OCI-LY1 (cell line): Measurements from ENCODE around the gene YIF1B.
"Not testable (repeated sequence)": the region's sequence is repeated elsewhere in the genome, so short reads cannot be mapped to it uniquely, and the experiment has no call there.

Experiments used
- H2AFZ ChIP-seq: fragments of 200-600 bp; sonication (generic), shearing (Covaris generic); 2 replicates; pipeline ENCODE4 v1.6.0; 2014; ENCODE audit warnings: antibody characterized with exemption, mild to moderate bottlenecking, low read length
- H3F3A ChIP-seq: fragments of 200-600 bp; sonication (generic), shearing (Covaris generic); 2 replicates; pipeline ENCODE4 v1.6.0; 2014; ENCODE audit warnings: mild to moderate bottlenecking, antibody characterized with exemption, low read length, moderate library complexity; ENCODE audit not compliant: insufficient read depth
- H3K27ac ChIP-seq: fragments of 200-600 bp; sonication (generic); 2 replicates; pipeline ENCODE4 v1.5.1; 2014; ENCODE audit warnings: low read length, mixed run types, mild to moderate bottlenecking, low read depth; ENCODE audit not compliant: poor library complexity, severe bottlenecking
- H3K27me3 ChIP-seq: fragments of 200-600 bp; sonication (generic); 2 replicates; pipeline ENCODE4 v1.6.0; 2014; ENCODE audit warnings: antibody characterized with exemption, mild to moderate bottlenecking, low read length, moderate library complexity; ENCODE audit not compliant: insufficient read depth
- H3K36me3 ChIP-seq: fragments of 200-600 bp; sonication (generic); 2 replicates; pipeline ENCODE4 v1.6.1; 2014; ENCODE audit warnings: mild to moderate bottlenecking, antibody characterized with exemption, low read length, moderate library complexity, mixed read lengths; ENCODE audit not compliant: insufficient read depth
- H3K4me1 ChIP-seq: fragments of 200-600 bp; sonication (generic); 2 replicates; pipeline ENCODE4 v1.5.1; 2014; ENCODE audit warnings: mild to moderate bottlenecking, low read length, moderate library complexity; ENCODE audit not compliant: insufficient read depth, severe bottlenecking
- H3K4me2 ChIP-seq: fragments of 200-600 bp; sonication (generic), shearing (Covaris generic); 2 replicates; pipeline ENCODE4 v1.6.1; 2014; ENCODE audit warnings: low read length
- H3K4me3 ChIP-seq: fragments of 200-600 bp; sonication (generic); 2 replicates; pipeline ENCODE4 v1.5.1; 2014; ENCODE audit warnings: low read length, low read depth, mild to moderate bottlenecking, mixed read lengths; ENCODE audit not compliant: poor library complexity, severe bottlenecking
- H3K79me2 ChIP-seq: fragments of 200-600 bp; shearing (Covaris generic); 2 replicates; pipeline ENCODE4 v1.6.1; 2016; ENCODE audit warnings: mixed run types, low read length, mixed read lengths; ENCODE audit not compliant: insufficient read depth
- H3K9ac ChIP-seq: fragments of 200-600 bp; sonication (generic), shearing (Covaris generic); 2 replicates; pipeline ENCODE4 v1.6.1; 2014; ENCODE audit warnings: mild to moderate bottlenecking, low read length, mixed read lengths
- H3K9me2 ChIP-seq: fragments of 200-600 bp; sonication (generic), shearing (Covaris generic); 2 replicates; pipeline ENCODE4 v1.6.1; 2014; ENCODE audit warnings: low read depth, mild to moderate bottlenecking, low read length, mixed read lengths
- H3K9me3 ChIP-seq: fragments of 200-600 bp; shearing (Covaris generic); 2 replicates; pipeline ENCODE4 v1.6.1; 2014; ENCODE audit warnings: low read length, mixed read lengths
- H4K20me1 ChIP-seq: fragments of 200-600 bp; sonication (generic), shearing (Covaris generic); 2 replicates; pipeline ENCODE4 v1.6.0; 2016; ENCODE audit warnings: mild to moderate bottlenecking, low read length; ENCODE audit not compliant: insufficient read depth
- CTCF ChIP-seq: fragments of 200-600 bp; sonication (generic), shearing (Covaris generic); IDR thresholded peaks from 2 replicates; pipeline ENCODE4 v1.5.1; 2017; ENCODE audit warnings: mild to moderate bottlenecking, antibody characterized with exemption, low read length, moderate library complexity, mixed read lengths
- EZH2 ChIP-seq: fragments of 200-600 bp; sonication (generic), shearing (Covaris generic); IDR thresholded peaks from 2 replicates; pipeline ENCODE4 v1.8.0; 2017; ENCODE audit warnings: borderline replicate concordance, mixed run types, mild to moderate bottlenecking, antibody characterized with exemption, low read length, moderate library complexity, mixed read lengths

YIF1B gene

GRCh38 chr19:38315657-38316476, at the start of gene YIF1B:
YIF1B (minus strand) TSS chr19:38315947; CDS start chr19:38315917, 30 bp downstream.
- Histone ChIP-seq H3K4me3 (peak within 1 kb of the TSS; percentile 73), H3K79me2 (no peaks in the 10 kb centered on the region), H3F3A (no peaks in the 10 kb centered on the region), H3K4me1 (peaks cover 54% of the 10 kb centered on the region), H3K4me2 (peak within 1 kb of the TSS; percentile 79), H2AFZ (no peak within 1 kb of the TSS; the same call in 1 of the 2 replicates), H3K9me3 (no peaks in the 10 kb centered on the region), H3K27me3 (no peaks in the 10 kb centered on the region; the same call in 1 of the 2 replicates), H3K27ac (peak within 1 kb of the TSS; percentile 65), H3K9ac (peak within 1 kb of the TSS; percentile 79), H3K9me2 (no peaks in the 10 kb centered on the region), H4K20me1 (no peaks in the 10 kb centered on the region), H3K36me3 (no peaks in the 10 kb centered on the region)
- no peak for TF ChIP-seq EZH2
- TF ChIP-seq CTCF = no peak

GRCh38 chr19:38362946-38363688, 47.4 kb upstream of the YIF1B start:
- Histone ChIP-seq H3K4me2 (peak overlapping the region; percentile 95), H3K4me3 (peak overlapping the region; percentile 72), H3K27me3 (peaks cover 12% of the 10 kb centered on the region; the same call in 1 of the 2 replicates)
- not testable (repeated sequence) for H3K9ac ChIP-seq, H4K20me1 ChIP-seq, H3K36me3 ChIP-seq, H2AFZ ChIP-seq, H3F3A ChIP-seq, H3K9me3 ChIP-seq, H3K27ac ChIP-seq, H3K79me2 ChIP-seq, H3K4me1 ChIP-seq, H3K9me2 ChIP-seq

- Histone ChIP-seq H3K4me2 (peak overlapping the region; percentile 95), H3K27me3 (peaks cover 12% of the 10 kb centered on the region; the same call in 1 of the 2 replicates), H2AFZ (no peak overlapping the region), H3K9ac (peak overlapping the region; percentile 39; the same call in 1 of the 2 replicates), H3K9me3 (no peaks in the 10 kb centered on the region), H3F3A (no peaks in the 10 kb centered on the region), H3K4me3 (peak overlapping the region; percentile 72), H3K36me3 (no peaks in the 10 kb centered on the region), H3K79me2 (no peaks in the 10 kb centered on the region), H3K9me2 (no peaks in the 10 kb centered on the region), H3K4me1 (peaks cover 8% of the 10 kb centered on the region), H3K27ac (no peak overlapping the region), H4K20me1 (no peaks in the 10 kb centered on the region)
- TF ChIP-seq CTCF (no peak), EZH2 (no peak)
Measured at GRCh38 chr19:38362076-38362945, 46.6 kb upstream of the YIF1B start.
